Measurements from ENCODE around the gene CARHSP1.

The CARHSP1 gene

GRCh38 chr16:8868416-8869211 is at the start of gene CARHSP1 (continued):
- TF ChIP-seq KLF8 (tag by site-specific recombination; IDR thresholded peaks at IDR 0.05): peak; percentile 79
- no peak for TF ChIP-seq ZNF404 (tag by site-specific recombination; IDR thresholded peaks at IDR 0.05)
- no peak for TF ChIP-seq TSHZ1 (tag by site-specific recombination; IDR thresholded peaks at IDR 0.05; ENCODE audit: borderline replicate concordance)
- TF ChIP-seq ZNF157 (tag by site-specific recombination; IDR thresholded peaks at IDR 0.05): no peak
- TF ChIP-seq ZNF580 (tag by site-specific recombination; IDR thresholded peaks at IDR 0.05): peak; percentile 67; the same call in 1 of the 2 replicates
- TF ChIP-seq ZNF558 (tag by site-specific recombination; IDR thresholded peaks at IDR 0.05): no peak
- TF ChIP-seq ZNF843 (tag by site-specific recombination; IDR thresholded peaks at IDR 0.05): no peak
- TF ChIP-seq ZNF48 (tag by site-specific recombination; IDR thresholded peaks at IDR 0.05): no peak
- TF ChIP-seq ZNF510 (tag by site-specific recombination; IDR thresholded peaks at IDR 0.05; ENCODE audit: insufficient replicate concordance): no peak
- no peak for TF ChIP-seq ZNF530 (tag by site-specific recombination; IDR thresholded peaks at IDR 0.05; ENCODE audit: low read depth)
- TF ChIP-seq ZNF292 (tag by site-specific recombination; IDR thresholded peaks at IDR 0.05; ENCODE audit: borderline replicate concordance, low read depth): no peak
- no peak for TF ChIP-seq ZNF621 (tag by site-specific recombination; IDR thresholded peaks at IDR 0.05)
- no peak for TF ChIP-seq SALL2 (tag by site-specific recombination; IDR thresholded peaks at IDR 0.05; ENCODE audit: borderline replicate concordance)
- TF ChIP-seq ZNF211 (tag by site-specific recombination; IDR thresholded peaks at IDR 0.05; ENCODE audit: low read depth): no peak
- no peak for TF ChIP-seq YY1 (tag by site-specific recombination; IDR thresholded peaks at IDR 0.05)
- peak; percentile 62 for TF ChIP-seq SP7 (tag by site-specific recombination; IDR thresholded peaks at IDR 0.05)
- TF ChIP-seq, protein P1, sequence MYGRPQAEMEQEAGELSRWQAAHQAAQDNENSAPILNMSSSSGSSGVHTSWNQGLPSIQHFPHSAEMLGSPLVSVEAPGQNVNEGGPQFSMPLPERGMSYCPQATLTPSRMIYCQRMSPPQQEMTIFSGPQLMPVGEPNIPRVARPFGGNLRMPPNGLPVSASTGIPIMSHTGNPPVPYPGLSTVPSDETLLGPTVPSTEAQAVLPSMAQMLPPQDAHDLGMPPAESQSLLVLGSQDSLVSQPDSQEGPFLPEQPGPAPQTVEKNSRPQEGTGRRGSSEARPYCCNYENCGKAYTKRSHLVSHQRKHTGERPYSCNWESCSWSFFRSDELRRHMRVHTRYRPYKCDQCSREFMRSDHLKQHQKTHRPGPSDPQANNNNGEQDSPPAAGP (tag by site-specific recombination; IDR thresholded peaks at IDR 0.05): peak; percentile 91
- TF ChIP-seq, protein P2, sequence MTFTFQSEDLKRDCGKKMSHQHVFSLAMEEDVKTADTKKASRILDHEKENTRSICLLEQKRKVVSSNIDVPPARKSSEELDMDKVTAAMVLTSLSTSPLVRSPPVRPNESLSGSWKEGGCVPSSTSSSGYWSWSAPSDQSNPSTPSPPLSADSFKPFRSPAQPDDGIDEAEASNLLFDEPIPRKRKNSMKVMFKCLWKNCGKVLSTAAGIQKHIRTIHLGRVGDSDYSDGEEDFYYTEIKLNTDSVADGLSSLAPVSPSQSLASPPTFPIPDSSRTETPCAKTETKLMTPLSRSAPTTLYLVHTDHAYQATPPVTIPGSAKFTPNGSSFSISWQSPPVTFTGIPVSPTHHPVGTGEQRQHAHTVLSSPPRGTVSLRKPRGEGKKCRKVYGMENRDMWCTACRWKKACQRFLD (tag by site-specific recombination; IDR thresholded peaks at IDR 0.05): no peak
- no peak for TF ChIP-seq OSR2 (tag by site-specific recombination; IDR thresholded peaks at IDR 0.05)
- no peak for TF ChIP-seq ZNF391 (tag by site-specific recombination; IDR thresholded peaks at IDR 0.05; ENCODE audit: borderline replicate concordance, low read depth)
- TF ChIP-seq TRIM28 (IDR thresholded peaks at IDR 0.05; ENCODE audit: borderline replicate concordance, low read length): no peak
- no peak for TF ChIP-seq ZNF571 (tag by site-specific recombination; IDR thresholded peaks at IDR 0.05)
- TF ChIP-seq ZNF626 (tag by site-specific recombination; IDR thresholded peaks at IDR 0.05): no peak
- no peak for TF ChIP-seq ZNF174 (tag by site-specific recombination; IDR thresholded peaks at IDR 0.05)
- TF ChIP-seq KLF9 (tag by site-specific recombination; IDR thresholded peaks at IDR 0.05; ENCODE audit: low read depth): peak; percentile 98
- TF ChIP-seq ZEB2 (tag by site-specific recombination; IDR thresholded peaks at IDR 0.05): peak; percentile 78
- no peak for TF ChIP-seq ZNF426 (tag by site-specific recombination; IDR thresholded peaks at IDR 0.05)
- peak; percentile 43; the same call in 1 of the 2 replicates for TF ChIP-seq ZNF701 (tag by site-specific recombination; IDR thresholded peaks at IDR 0.05)
- TF ChIP-seq ZBTB20 (tag by site-specific recombination; IDR thresholded peaks at IDR 0.05): peak; percentile 83
- no peak for TF ChIP-seq ZNF274 (IDR thresholded peaks at IDR 0.05; ENCODE audit: low read length)
- no peak for TF ChIP-seq ZNF274 (tag by site-specific recombination; IDR thresholded peaks at IDR 0.05; ENCODE audit: borderline replicate concordance)
- TF ChIP-seq ZNF76 (tag by site-specific recombination; IDR thresholded peaks at IDR 0.05; ENCODE audit: borderline replicate concordance, low read depth): peak; percentile 82
- TF ChIP-seq ZNF692 (tag by site-specific recombination; IDR thresholded peaks at IDR 0.05): peak; percentile 58; the same call in 1 of the 2 replicates
- no peak for TF ChIP-seq SETDB1 (IDR thresholded peaks at IDR 0.05; ENCODE audit: insufficient read length, low read length)
